COR-L47 (cell line): Measurements from ENCODE around the gene DDI1.
A peak's percentile ranks its signal among the peaks of the same experiment; 100 is the strongest.
"Not testable (repeated sequence)": the region's sequence is repeated elsewhere in the genome, so short reads cannot be mapped to it uniquely, and the experiment has no call there.

Source experiments
- DNase-seq: peaks from one replicate; lab custom pipeline; 2025; lab: John Stamatoyannopoulos, UW

Gene DDI1

GRCh38 chr11:104041792-104042191 is 5.4 kb downstream of the DDI1 start:
- DNase-seq, result peak; percentile 12

- no peak for DNase-seq
These were observed 6.7 kb downstream of the DDI1 start for GRCh38 chr11:104043142-104043541.

- DNase-seq, result no peak
These were observed 7.3 kb downstream of the DDI1 start for GRCh38 chr11:104043678-104044239.

GRCh38 chr11:104046331-104046730 is 9.9 kb downstream of the DDI1 start:
- DNase-seq, result no peak

- not testable (repeated sequence) for DNase-seq
These were observed 10.4 kb downstream of the DDI1 start for GRCh38 chr11:104046858-104047257.

- DNase-seq, result no peak
These were observed 12.7 kb downstream of the DDI1 start for GRCh38 chr11:104049116-104049515.

- no peak for DNase-seq
These were observed 15.3 kb downstream of the DDI1 start for GRCh38 chr11:104051778-104052177.

GRCh38 chr11:104053743-104054478 is 17.5 kb downstream of the DDI1 start:
- no peak for DNase-seq

GRCh38 chr11:104054911-104055529 is 18.6 kb downstream of the DDI1 start:
- DNase-seq, result no peak

GRCh38 chr11:104055596-104055995 is 19.2 kb downstream of the DDI1 start:
- DNase-seq, result no peak

GRCh38 chr11:104057908-104058307 is 21.5 kb downstream of the DDI1 start:
- no peak for DNase-seq

- DNase-seq, result no peak
These were observed 22.2 kb downstream of the DDI1 start for GRCh38 chr11:104058680-104059079.

- no peak for DNase-seq
These were observed 23.8 kb downstream of the DDI1 start for GRCh38 chr11:104060004-104060794.

- no peak for DNase-seq
These were observed 24.4 kb downstream of the DDI1 start for GRCh38 chr11:104060820-104061219.

- no peak for DNase-seq
These were observed 25.5 kb downstream of the DDI1 start for GRCh38 chr11:104061853-104062521.

- no peak for DNase-seq
These were observed 27.7 kb downstream of the DDI1 start for GRCh38 chr11:104064034-104064630.

GRCh38 chr11:104067534-104067933 is 31.1 kb downstream of the DDI1 start:
- DNase-seq, result no peak

- DNase-seq, result no peak
These were observed 37.7 kb downstream of the DDI1 start for GRCh38 chr11:104073950-104074705.

- DNase-seq, result no peak
These were observed 38.7 kb downstream of the DDI1 start for GRCh38 chr11:104075091-104075490.

- no peak for DNase-seq
These were observed 39.3 kb downstream of the DDI1 start for GRCh38 chr11:104075706-104076105.

- no peak for DNase-seq
These were observed 40.0 kb downstream of the DDI1 start for GRCh38 chr11:104076455-104076854.
